HG03025 (cell line): ENCODE data around the gene RAD1.

Experiments used
- ATAC-seq: cut with Tn5 transposase; IDR thresholded peaks from one replicate; pipeline ENCODE4 v1.9.1; 2021; ENCODE audit warnings: mild to moderate bottlenecking, moderate library complexity; ENCODE audit not compliant: unreplicated experiment, low FRiP score

Gene RAD1

GRCh38 chr5:34918025-34918424 is 2.7 kb upstream of the RAD1 start:
- no peak for ATAC-seq

- no peak for ATAC-seq
Measured at GRCh38 chr5:34916518-34916917, 1.2 kb upstream of the RAD1 start.

GRCh38 chr5:34915856-34916192 is 520 bp upstream of the RAD1 start:
- peak; percentile 10 for ATAC-seq

- peak; percentile 6 for ATAC-seq
Measured at GRCh38 chr5:34914671-34915138, 599 bp downstream of the RAD1 start.

- no peak for ATAC-seq
Measured at GRCh38 chr5:34913072-34913471, 2.2 kb downstream of the RAD1 start.

- no peak for ATAC-seq
Measured at GRCh38 chr5:34905564-34905963, 9.7 kb downstream of the RAD1 start.

- no peak for ATAC-seq
Measured at GRCh38 chr5:34903260-34903659, 12.0 kb downstream of the RAD1 start.

GRCh38 chr5:34900652-34901051 is 14.7 kb downstream of the RAD1 start:
- ATAC-seq = no peak

- ATAC-seq = no peak
Measured at GRCh38 chr5:34899066-34899465, 16.2 kb downstream of the RAD1 start.

GRCh38 chr5:34898258-34898895 is 16.9 kb downstream of the RAD1 start:
- ATAC-seq = no peak

- ATAC-seq = no peak
Measured at GRCh38 chr5:34897646-34898045, 17.7 kb downstream of the RAD1 start.

- ATAC-seq = no peak
Measured at GRCh38 chr5:34895641-34896419, 19.5 kb downstream of the RAD1 start.

- no peak for ATAC-seq
Measured at GRCh38 chr5:34894716-34895115, 20.6 kb downstream of the RAD1 start.

- no peak for ATAC-seq
Measured at GRCh38 chr5:34892414-34892813, 22.9 kb downstream of the RAD1 start.

GRCh38 chr5:34891981-34892380 is 23.3 kb downstream of the RAD1 start:
- ATAC-seq = no peak

GRCh38 chr5:34889394-34889793 is 25.9 kb downstream of the RAD1 start:
- no peak for ATAC-seq

GRCh38 chr5:34886392-34887119 is 28.7 kb downstream of the RAD1 start:
- ATAC-seq = no peak

GRCh38 chr5:34881246-34881645 is 34.1 kb downstream of the RAD1 start:
- ATAC-seq = no peak

- no peak for ATAC-seq
Measured at GRCh38 chr5:34876275-34876674, 39.0 kb downstream of the RAD1 start.

GRCh38 chr5:34870382-34870781 is 44.9 kb downstream of the RAD1 start:
- ATAC-seq = no peak

GRCh38 chr5:34869256-34869655 is 46.0 kb downstream of the RAD1 start:
- ATAC-seq = no peak

GRCh38 chr5:34868791-34869190 is 46.5 kb downstream of the RAD1 start:
- no peak for ATAC-seq
